Activated CD4-positive, alpha-beta T cell treated with anti-CD3 and anti-CD28 coated beads, Interleukin-2, Interleukin-4, amounts not matched to agents 100 ng/mL and 50 ng/mL, durations not matched to agents 16 hours and 8 hours (primary cell): Measurements from ENCODE around the gene SERF1A.
"Not testable (repeated sequence)": the region's sequence is repeated elsewhere in the genome, so short reads cannot be mapped to it uniquely, and the experiment has no call there.

Experiments
- DNase-seq: peaks from one replicate; pipeline ENCODE4 v3.0.0-alpha.2; 2020; ENCODE audit warnings: low spot score

SERF1A gene

DNA sequence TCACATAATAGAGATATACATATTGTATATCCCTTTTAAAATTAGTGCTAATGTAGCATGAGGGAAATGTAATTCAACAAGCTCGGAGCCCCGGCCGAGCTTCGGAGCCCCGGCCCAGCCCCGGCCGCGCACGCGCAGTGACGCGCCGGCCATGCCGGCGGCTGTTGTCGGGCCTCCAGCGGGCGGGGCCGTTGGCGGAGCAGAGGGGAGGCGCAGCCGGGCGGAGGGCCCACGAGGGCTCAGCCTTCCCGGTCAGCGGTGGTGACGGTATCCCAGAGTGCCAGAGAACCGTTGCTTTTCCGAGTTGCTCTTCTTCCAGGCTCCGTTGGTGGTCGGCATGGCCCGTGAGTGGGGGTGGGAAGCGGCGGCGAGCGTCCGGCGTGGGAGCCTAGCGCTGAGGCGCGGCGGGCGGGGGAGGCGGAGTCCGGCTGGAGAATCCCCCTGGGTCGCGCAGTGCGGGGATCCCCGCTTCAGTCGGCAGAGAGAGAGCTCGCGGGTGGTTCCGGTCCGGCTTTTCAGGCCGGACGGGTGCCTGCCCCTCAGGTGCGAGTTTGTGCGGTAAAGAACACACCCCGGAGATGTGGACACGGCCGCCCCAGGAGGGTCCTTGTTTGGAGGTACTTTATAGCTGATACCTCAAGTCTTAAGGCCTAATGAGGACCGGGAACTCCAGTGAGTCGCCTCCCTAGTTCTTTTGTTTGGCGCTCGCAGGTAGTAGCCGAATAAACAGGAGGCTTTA is at the start of gene SERF1A:
SERF1A (plus strand) TSS at position 137 of the 739 bp plus-strand sequence; CDS start at position 338, 201 bp downstream.
- DNase-seq, result not testable (repeated sequence)

- not testable (repeated sequence) for DNase-seq
Observed at GRCh38 chr5:70866778-70867177, 33.7 kb upstream of the SERF1A start.

GRCh38 chr5:70870626-70871025 is 29.8 kb upstream of the SERF1A start:
- not testable (repeated sequence) for DNase-seq

GRCh38 chr5:70896076-70896475 is 4.4 kb upstream of the SERF1A start:
- DNase-seq, result not testable (repeated sequence)

DNA sequence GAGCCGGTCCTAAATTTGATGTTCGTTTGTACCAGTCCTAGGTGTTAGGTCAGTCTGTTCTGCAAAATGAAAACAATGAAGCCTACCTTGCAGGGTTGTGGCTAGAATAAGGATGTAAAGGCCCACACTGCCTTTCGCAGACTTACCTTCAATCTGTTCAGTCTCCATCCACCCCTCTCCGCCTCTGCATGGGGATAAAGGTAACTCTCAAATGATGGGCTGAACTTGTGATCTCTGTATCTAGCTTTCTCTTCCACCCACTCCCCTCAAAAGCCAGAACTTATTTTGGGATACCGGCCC is 753 bp downstream of the SERF1A start:
- DNase-seq, result not testable (repeated sequence)

DNA sequence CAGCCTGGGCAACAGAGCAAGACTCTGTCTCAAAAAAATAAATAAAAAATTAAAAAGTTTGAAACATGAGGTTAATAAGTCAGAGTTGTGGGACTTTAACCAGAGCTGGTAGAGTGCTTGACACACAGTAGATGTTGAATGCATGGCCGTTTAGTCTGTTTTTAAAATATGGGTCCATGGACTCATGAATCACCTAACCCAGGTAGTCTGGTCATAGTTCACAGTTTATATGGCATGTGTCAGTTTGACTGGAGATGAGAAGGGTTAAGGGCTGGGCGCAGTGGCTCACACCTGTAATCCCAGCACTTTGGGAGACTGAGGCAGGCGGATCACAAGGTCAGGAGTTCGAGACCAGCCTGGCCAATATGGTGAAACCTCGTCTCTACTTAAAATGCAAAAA is 6.2 kb downstream of the SERF1A start:
- DNase-seq, result not testable (repeated sequence)

DNA sequence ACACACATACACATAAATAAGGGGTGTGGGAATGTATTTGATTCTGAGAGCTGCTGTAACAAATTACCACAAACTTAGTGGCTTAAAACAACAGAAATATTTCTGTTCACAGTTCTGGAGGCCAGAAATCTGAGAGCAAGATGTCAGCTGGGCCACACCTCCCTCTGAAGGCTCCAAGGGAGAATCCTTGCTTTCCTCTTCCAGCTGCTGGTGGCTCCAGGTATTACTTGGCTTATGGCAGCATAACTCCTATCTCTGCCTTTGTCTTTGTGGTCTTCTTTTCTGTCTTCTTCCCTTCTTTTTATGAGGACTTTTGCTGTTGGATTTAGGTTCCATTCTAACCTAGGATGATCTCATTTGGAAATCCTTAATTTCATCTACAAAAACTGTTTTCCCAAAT is 16.4 kb downstream of the SERF1A start:
- DNase-seq, result not testable (repeated sequence)

- not testable (repeated sequence) for DNase-seq
Observed at GRCh38 chr5:70925211-70925562, 24.7 kb downstream of the SERF1A start.

DNA sequence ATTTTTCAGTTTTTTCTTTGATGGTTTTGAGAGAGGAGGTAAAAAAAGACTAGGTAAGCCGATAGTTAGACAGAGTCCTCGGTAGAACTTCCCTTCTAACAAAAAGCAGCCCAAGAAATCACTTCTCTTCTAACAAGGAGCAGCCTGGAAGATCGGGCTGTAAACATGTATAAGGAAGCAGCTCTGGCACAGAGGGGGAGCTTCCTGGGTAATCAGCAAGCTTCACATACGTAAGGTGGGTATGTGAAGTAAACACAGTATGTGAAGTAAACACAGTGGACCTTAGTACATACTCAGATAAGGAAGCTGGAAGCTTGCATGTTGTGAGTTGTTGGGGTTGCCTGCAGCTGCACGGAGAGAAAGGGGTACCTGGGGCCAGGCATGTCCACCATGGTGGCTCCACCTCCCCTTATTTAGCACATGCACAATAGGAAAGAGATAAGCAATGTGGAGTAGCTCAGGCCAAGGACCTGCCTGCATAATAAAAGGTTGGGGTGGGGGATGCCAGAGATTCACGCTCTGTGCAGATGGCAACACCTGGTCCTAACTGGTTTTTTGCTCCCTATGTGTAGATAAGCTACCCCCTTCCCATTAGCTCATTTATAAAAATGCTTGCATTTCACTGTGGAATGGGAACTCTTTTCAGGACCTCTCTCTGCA is 31.4 kb downstream of the SERF1A start:
- DNase-seq, result not testable (repeated sequence)

GRCh38 chr5:70932560-70932959 is 32.1 kb downstream of the SERF1A start:
- not testable (repeated sequence) for DNase-seq

DNA sequence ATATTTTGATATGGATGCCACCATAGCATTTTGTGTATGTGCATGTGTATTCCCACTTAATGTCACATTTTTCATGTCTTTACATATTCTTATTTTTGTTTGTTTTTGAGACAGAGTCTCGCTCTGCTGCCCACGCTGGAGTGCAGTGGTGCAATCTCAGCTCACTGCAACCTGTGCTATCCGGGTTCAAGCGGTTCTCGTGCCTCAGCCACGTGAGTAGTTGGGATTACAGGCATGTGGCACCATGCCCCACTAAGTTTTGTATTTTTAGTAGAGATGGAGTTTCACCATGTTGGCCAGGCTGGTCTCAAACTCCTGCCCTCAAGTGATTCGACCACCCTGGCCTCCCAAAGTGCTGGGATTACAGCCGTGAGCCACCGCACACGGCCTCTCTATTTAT is 52.6 kb downstream of the SERF1A start:
- DNase-seq, result not testable (repeated sequence)
